IMR-90 (cell line): ENCODE data around the gene PLCG1. TPM values are rescaled to one million over a fixed set of nuclear protein-coding genes. Genes with fewer than 3 reads are reported as not detected.

Experiments used
- ATAC-seq: fragments of 200-7000 bp; cut with Tn5 transposase; 2 replicates; pipeline ENCODE4 v1.9.1; 2020; ENCODE audit warnings: low read depth, mild to moderate bottlenecking, moderate library complexity
- BruUV-seq: library from RNA; stranded (reverse); fragments of 400-500 nt; replicated peaks from 2 replicates; lab custom pipeline; 2021; lab: Mats Ljungman, UMichigan
- CTCF ChIA-PET: fragments of 300-600 bp; formaldehyde crosslinking; extraction: SDS; loops from one replicate; lab custom pipeline; 2021; ENCODE audit warnings: antibody characterized with exemption; lab: Yijun Ruan, JAX
- POLR2A ChIA-PET: fragments of 300-600 bp; sonication (Branson Sonifier 250); formaldehyde crosslinking; loops from one replicate; lab custom pipeline; 2022; ENCODE audit warnings: antibody characterized with exemption; ENCODE audit not compliant: unreplicated experiment; lab: Charles Lee
- DNase-seq: peaks from one replicate; pipeline ENCODE4 v3.0.0; 2013
- H2AFZ ChIP-seq: replicated peaks from 2 replicates; pipeline ENCODE3; 2013; ENCODE audit warnings: low read length, mild to moderate bottlenecking; ENCODE audit not compliant: poor library complexity
- H2AK5ac ChIP-seq: 2 replicates; pipeline ENCODE4 v1.6.1; 2013; ENCODE audit warnings: low read depth, low read length, inconsistent platforms
- H2AK9ac ChIP-seq: replicated peaks from 2 replicates; pipeline ENCODE3; 2013; ENCODE audit warnings: mild to moderate bottlenecking, low read depth, low read length, moderate library complexity; ENCODE audit not compliant: poor library complexity
- H2BK120ac ChIP-seq: 2 replicates; pipeline ENCODE4 v1.6.1; 2013; ENCODE audit warnings: low read depth, low read length, inconsistent platforms
- H2BK15ac ChIP-seq: 3 replicates; pipeline ENCODE4 v1.6.1; 2013; ENCODE audit warnings: low read depth, low read length, inconsistent platforms
- H2BK20ac ChIP-seq: 2 replicates; pipeline ENCODE4 v1.6.1; 2013; ENCODE audit warnings: low read depth, mild to moderate bottlenecking, inconsistent platforms, low read length, moderate library complexity
- H2BK5ac ChIP-seq: 2 replicates; pipeline ENCODE4 v1.6.1; 2013; ENCODE audit warnings: mild to moderate bottlenecking, low read depth, low read length, inconsistent platforms; ENCODE audit not compliant: poor library complexity, severe bottlenecking
- H3K14ac ChIP-seq: replicated peaks from 2 replicates; pipeline ENCODE4 v1.6.1; 2013; ENCODE audit warnings: low read depth, low read length, inconsistent platforms
- H3K18ac ChIP-seq: 2 replicates; pipeline ENCODE4 v1.6.1; 2013; ENCODE audit warnings: low read depth, low read length, control low read depth
- H3K23ac ChIP-seq: 2 replicates; pipeline ENCODE4 v1.6.1; 2013; ENCODE audit warnings: low read depth, low read length, inconsistent platforms
- H3K27ac ChIP-seq: 2 replicates; pipeline ENCODE4 v1.5.1; 2013; ENCODE audit warnings: mild to moderate bottlenecking, control low read depth, low read length; ENCODE audit not compliant: insufficient read depth
- H3K27me3 ChIP-seq: 2 replicates; pipeline ENCODE4 v1.6.1; 2013; ENCODE audit warnings: low read length; ENCODE audit not compliant: control insufficient read depth, insufficient read depth
- H3K36me3 ChIP-seq: 2 replicates; pipeline ENCODE4 v1.6.1; 2013; ENCODE audit warnings: low read length, mixed read lengths; ENCODE audit not compliant: control insufficient read depth, insufficient read depth
- H3K4ac ChIP-seq: 2 replicates; pipeline ENCODE4 v1.6.1; 2013; ENCODE audit warnings: low read depth, low read length, inconsistent platforms
- H3K4me1 ChIP-seq: 2 replicates; pipeline ENCODE4 v1.6.1; 2013; ENCODE audit warnings: low read length, mixed read lengths; ENCODE audit not compliant: control insufficient read depth, insufficient read depth
- H3K4me2 ChIP-seq: 2 replicates; pipeline ENCODE4 v1.6.1; 2013; ENCODE audit warnings: low read depth, mild to moderate bottlenecking, control low read depth, low read length, moderate library complexity
- H3K4me3 ChIP-seq: 2 replicates; pipeline ENCODE4 v1.5.1; 2013; ENCODE audit warnings: low read depth, mild to moderate bottlenecking, control low read depth, low read length, moderate library complexity; ENCODE audit not compliant: insufficient read depth
- H3K56ac ChIP-seq: 2 replicates; pipeline ENCODE4 v1.6.1; 2013; ENCODE audit warnings: low read length, inconsistent platforms; ENCODE audit not compliant: insufficient read depth; ENCODE audit errors: extremely low read depth
- H3K79me1 ChIP-seq, 2 experiments: 2 replicates each; pipeline ENCODE4 v1.6.1; 2013; ENCODE audit warnings: low read length in 2 of 2, inconsistent platforms in 1 of 2, low read depth in 1 of 2
- H3K9ac ChIP-seq: 2 replicates; pipeline ENCODE4 v1.6.1; 2013; ENCODE audit warnings: low read depth, low read length, control low read depth
- H3K9me1 ChIP-seq: 2 replicates; pipeline ENCODE4 v1.6.1; 2013; ENCODE audit warnings: low read length, inconsistent platforms; ENCODE audit not compliant: insufficient read depth
- H3K9me3 ChIP-seq: 2 replicates; pipeline ENCODE4 v1.6.1; 2013; ENCODE audit warnings: low read length; ENCODE audit not compliant: control insufficient read depth, insufficient read depth
- H4K20me1 ChIP-seq: 2 replicates; pipeline ENCODE4 v1.6.1; 2013; ENCODE audit warnings: low read length, inconsistent platforms; ENCODE audit not compliant: insufficient read depth
- H4K5ac ChIP-seq: 2 replicates; pipeline ENCODE4 v1.6.1; 2013; ENCODE audit warnings: mild to moderate bottlenecking, low read depth, low read length, control low read depth
- H4K8ac ChIP-seq, 2 experiments: 2 replicates each; pipeline ENCODE4 v1.6.1; 2013; ENCODE audit warnings: low read depth in 2 of 2, low read length in 2 of 2, control low read depth in 1 of 2, inconsistent platforms in 1 of 2
- H4K91ac ChIP-seq: 2 replicates; pipeline ENCODE4 v1.6.1; 2013; ENCODE audit warnings: low read depth, low read length, inconsistent platforms; ENCODE audit not compliant: insufficient read depth
- BHLHE40 ChIP-seq: fragments of 150-350 bp; IDR thresholded peaks from 2 replicates; pipeline ENCODE4 v1.6.1; 2016; ENCODE audit warnings: mild to moderate bottlenecking, low read depth, low read length
- CEBPB ChIP-seq: IDR thresholded peaks from 2 replicates; pipeline ENCODE4 v1.6.1; 2012; ENCODE audit warnings: low read depth, low read length, improper control_type of control experiment
- CTCF ChIP-seq: conservative IDR thresholded peaks from 2 replicates; pipeline ENCODE4 v1.5.1; 2012; ENCODE audit warnings: mild to moderate bottlenecking, low read depth, low read length, improper control_type of control experiment
- ELK1 ChIP-seq: fragments of 150-350 bp; IDR thresholded peaks from 2 replicates; pipeline ENCODE4 v1.6.1; 2016; ENCODE audit warnings: low read depth, mild to moderate bottlenecking, low read length, moderate library complexity, borderline replicate concordance
- FOS ChIP-seq: fragments of 150-350 bp; IDR thresholded peaks from 2 replicates; pipeline ENCODE4 v1.6.1; 2016; ENCODE audit warnings: low read depth, low read length
- MAFK ChIP-seq: IDR thresholded peaks from 2 replicates; pipeline ENCODE4 v1.6.1; 2012; ENCODE audit warnings: low read depth, low read length, improper control_type of control experiment
- MAZ ChIP-seq: IDR thresholded peaks from 2 replicates; pipeline ENCODE4 v1.6.1; 2012; ENCODE audit warnings: low read depth, mild to moderate bottlenecking, low read length, improper control_type of control experiment, moderate library complexity, borderline replicate concordance
- MXI1 ChIP-seq: IDR thresholded peaks from 2 replicates; pipeline ENCODE4 v1.6.1; 2012; ENCODE audit warnings: low read depth, mild to moderate bottlenecking, low read length, moderate library complexity, borderline replicate concordance
- NFE2L2 ChIP-seq: fragments of 150-350 bp; IDR thresholded peaks from 2 replicates; pipeline ENCODE4 v1.6.1; 2016; ENCODE audit warnings: low read depth, mild to moderate bottlenecking, low read length
- POLR2A ChIP-seq: IDR thresholded peaks from 2 replicates; pipeline ENCODE4 v1.6.1; 2012; ENCODE audit warnings: mild to moderate bottlenecking, low read depth, low read length
- RAD21 ChIP-seq: IDR thresholded peaks from 2 replicates; pipeline ENCODE4 v1.6.1; 2012; ENCODE audit warnings: low read length, improper control_type of control experiment
- RCOR1 ChIP-seq: IDR thresholded peaks from 2 replicates; pipeline ENCODE4 v1.6.1; 2012; ENCODE audit warnings: mild to moderate bottlenecking, low read length, improper control_type of control experiment; ENCODE audit not compliant: insufficient replicate concordance
- USF2 ChIP-seq: fragments of 150-350 bp; IDR thresholded peaks from 2 replicates; pipeline ENCODE4 v1.6.1; 2017; ENCODE audit warnings: mild to moderate bottlenecking, antibody characterized with exemption, low read length, low read depth
- WGBS, 2 experiments: methylation state at CpG; one replicate each; pipeline versions ENCODE4 v1.1.5 to v1.1.7; 2013; ENCODE audit warnings: missing lambda C conversion rate in 2 of 2; ENCODE audit not compliant: insufficient read length in 1 of 2; ENCODE audit errors: extremely low coverage in 2 of 2; 5-methylcytosine and 5-hydroxymethylcytosine counted together
- dilution Hi-C: fragments of 300-500 bp; cut with HindIII; formaldehyde crosslinking; loops from one replicate; pipeline ENCODE4 v1.14.3; 2018; ENCODE audit warnings: low sequenced_read_pairs; ENCODE audit not compliant: unreplicated experiment
- in situ Hi-C: fragments of 300-500 bp; cut with MboI; formaldehyde crosslinking; loops from 3 replicates; pipeline ENCODE4 v1.14.3; 2019; ENCODE audit warnings: low sequenced_read_pairs, inconsistent platforms, mixed read lengths
- intact Hi-C: fragments of 100-400 bp; cut with micrococcal nuclease; formaldehyde crosslinking; loops from 2 replicates; pipeline ENCODE4 v1.10.0; 2022
- polyA plus RNA-seq, 3 experiments: library from polyadenylated mRNA; depleted of rRNA; stranded (reverse); fragments of >200 nt; gene quantifications; 2 replicates each; pipeline ENCODE4 v1.2.3, GENCODE V29; 2012; ENCODE audit warnings: low replicate concordance in 1 of 3
- total RNA-seq: library from RNA; depleted of rRNA; stranded (reverse); fragments of >200 nt; gene quantifications from 2 replicates; pipeline ENCODE4 v1.2.3, GENCODE V29; 2012

PLCG1 gene
- total and polyA plus RNA-seq, 2 of the 4 experiments (the other 2 are of a cell fraction): 59.1 to 69.1 TPM

GRCh38 chr20:41110930-41111577, 26.3 kb upstream of the PLCG1 start:
- Histone ChIP-seq H4K5ac (no peak overlapping the region), H4K8ac (no peak overlapping the region), H2AFZ (no peak overlapping the region), H2BK20ac (no peak overlapping the region), H3K4me3 (no peak overlapping the region), H3K27me3 (no peaks in the 10 kb centered on the region), H2BK120ac (no peak overlapping the region), H3K56ac (no peak overlapping the region), H2BK15ac (no peak overlapping the region), H3K23ac (no peak overlapping the region), H3K4me2 (no peak overlapping the region), H3K9me3 (no peaks in the 10 kb centered on the region), H3K27ac (no peak overlapping the region), H3K4me1 (no peaks in the 10 kb centered on the region), H3K9me1 (peaks cover 3% of the 10 kb centered on the region; the same call in 1 of the 2 replicates), H3K18ac (no peak overlapping the region), H4K20me1 (no peaks in the 10 kb centered on the region; the same call in 1 of the 2 replicates), H2AK5ac (no peak overlapping the region), H4K91ac (no peak overlapping the region), H3K9ac (no peak overlapping the region), H3K14ac (no peak overlapping the region), H3K4ac (no peak overlapping the region), H3K79me1 (peaks cover 33 to 38% of the 10 kb centered on the region in 2 experiments), H2BK5ac (no peak overlapping the region), H2AK9ac (no peak overlapping the region), H3K36me3 (peaks cover 49% of the 10 kb centered on the region)
- dilution Hi-C loops: no loop called here
- POLR2A ChIA-PET: no interaction called here
- no peak for DNase-seq
- no CpG with 5 or more reads among the region's 5 CpGs for WGBS, 2 experiments
- no peak for TF ChIP-seq CEBPB
- no peak for TF ChIP-seq BHLHE40
- no peak for TF ChIP-seq USF2
- no peak for TF ChIP-seq RAD21
- no peak for TF ChIP-seq POLR2A
- TF ChIP-seq ELK1: no peak
- no peak for TF ChIP-seq MXI1
- no peak for TF ChIP-seq FOS
- TF ChIP-seq RCOR1: no peak
- no peak for TF ChIP-seq MAFK
- TF ChIP-seq CTCF: no peak
- no peak for TF ChIP-seq NFE2L2
- TF ChIP-seq MAZ: no peak
- no peak for ATAC-seq
- BruUV-seq: no TSS peak
- in situ Hi-C loops: no loop called here
- CTCF ChIA-PET: no interaction called here
- intact Hi-C loops: no loop called here
